Parietal lobe (tissue), 2 donors: ENCODE results near the gene RASA4. TPM values are rescaled to one million over a fixed set of nuclear protein-coding genes. Genes with fewer than 3 reads are reported as not detected.

ENCODE experiments used
- small RNA-seq: library from RNA; depleted of rRNA; stranded (forward); fragments of <200 nt; gene quantifications from one replicate; pipeline ENCODE3, GENCODE V24; 2014; ENCODE audit warnings: low replicate concordance
- total RNA-seq: library from RNA; depleted of rRNA; stranded (reverse); fragments of >200 nt; gene quantifications from one replicate; pipeline ENCODE4 v1.2.3, GENCODE V29; 2014

The RASA4 gene
- total RNA-seq, result 77.0 TPM

GRCh38 chr7:102616507-102617125 is at the start of gene RASA4:
Gene RASA4, minus strand, starts transcription at chr7:102616756. Its CDS starts 67 bp downstream, at chr7:102616689.

GRCh38 chr7:102649924-102650323 is 33.4 kb upstream of the RASA4 start, which contains the start of gene SPDYE2B:
Gene SPDYE2B, plus strand, starts transcription at chr7:102650319. Its CDS starts 2,030 bp downstream, at chr7:102652349.

GRCh38 chr7:102642691-102643090 is 26.1 kb upstream of the RASA4 start, which contains the start of gene UPK3BL1:
Gene UPK3BL1, minus strand, starts transcription at chr7:102642791. Its CDS starts 50 bp downstream, at chr7:102642741.

GRCh38 chr7:102572261-102573239 is 44.0 kb downstream of the RASA4 start, which contains the start of gene POLR2J3:
Gene POLR2J3, minus strand, starts transcription at chr7:102572583. Its CDS starts 62 bp downstream, at chr7:102572521.

GRCh38 chr7:102550808-102551422 is 65.6 kb downstream of the RASA4 start, which contains the start of gene SPDYE2:
Gene SPDYE2, plus strand, starts transcription at chr7:102551226. Its CDS starts 2,030 bp downstream, at chr7:102553256.

DNA sequence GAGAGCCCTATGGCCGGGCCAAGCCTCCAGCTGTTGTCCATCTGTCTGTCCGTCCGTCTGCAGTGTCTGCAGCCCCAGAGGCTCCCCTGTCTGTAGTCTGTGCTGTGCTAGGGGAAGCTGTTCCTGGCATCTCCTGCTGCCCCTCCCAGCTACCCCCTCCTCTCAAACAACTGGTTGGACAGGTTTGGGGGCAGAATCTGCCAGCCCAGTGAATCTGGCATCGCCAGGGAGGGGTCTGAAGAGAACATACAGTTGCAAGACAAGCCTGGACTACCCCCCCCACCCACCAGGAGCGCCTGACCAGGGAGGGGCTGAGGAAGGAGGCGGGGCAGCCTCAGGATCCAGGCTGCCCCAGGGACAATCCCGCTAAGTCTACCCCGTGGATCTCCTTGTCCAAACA is 73.0 kb downstream of the RASA4 start, which contains the start of gene UPK3BL2:
TSS of gene UPK3BL2 (minus strand) at position 101 of the 400 bp plus-strand sequence. CDS start at position 41, 60 bp downstream.

Small RNA genes within 50 kb of the gene (small RNA-seq; reads per million reads assigned to genes)
- gene UPK3BL1, result not detected

Other genes starting within 250 kb of the RASA4 start
- 24.4 TPM for gene PRKRIP1, start 220.4 kb downstream of the RASA4 start, total RNA-seq
- 27.5 TPM for gene ORAI2, start 183.2 kb downstream of the RASA4 start, total RNA-seq
- 16.3 TPM for gene ALKBH4, start 151.9 kb downstream of the RASA4 start, total RNA-seq
- gene LRWD1, start 151.8 kb downstream of the RASA4 start, total RNA-seq, result 45.4 TPM
- 14.1 TPM for gene POLR2J, start 137.8 kb downstream of the RASA4 start, total RNA-seq
- 19.4 TPM for gene RASA4B, start 99.0 kb downstream of the RASA4 start, total RNA-seq
- 10.3 TPM for gene UPK3BL2, start 73.1 kb downstream of the RASA4 start, total RNA-seq
- not detected for gene SPDYE2, start 65.5 kb downstream of the RASA4 start, total RNA-seq
- gene POLR2J3, start 44.2 kb downstream of the RASA4 start, total RNA-seq, result 90.1 TPM
- gene UPK3BL1, start 26.0 kb upstream of the RASA4 start, total RNA-seq, result 25.4 TPM
- gene SPDYE2B, start 33.6 kb upstream of the RASA4 start, total RNA-seq, result not detected
- 15.3 TPM for gene POLR2J2, start 54.9 kb upstream of the RASA4 start, total RNA-seq
- 27.2 TPM for gene FAM185A, start 132.2 kb upstream of the RASA4 start, total RNA-seq